GM12865 (cell line): ENCODE measurements around the gene ANGEL2.
"Not testable (repeated sequence)": the region's sequence is repeated elsewhere in the genome, so short reads cannot be mapped to it uniquely, and the experiment has no call there.

Experiments
- DNase-seq: peaks from one replicate; pipeline ENCODE4 v3.0.0; 2010; ENCODE audit warnings: low read depth
- H3K4me3 ChIP-seq: 2 replicates; pipeline ENCODE4 v1.5.1; 2011; ENCODE audit warnings: mild to moderate bottlenecking, low read depth, low read length, control low read depth
- CTCF ChIP-seq: IDR thresholded peaks from 2 replicates; pipeline ENCODE4 v1.5.1; 2011; ENCODE audit warnings: low read length, control low read depth, low read depth, inconsistent platforms; ENCODE audit not compliant: insufficient read depth; ENCODE audit errors: missing control alignments

The ANGEL2 gene

GRCh38 chr1:213017447-213018273, 2.0 kb upstream of the ANGEL2 start:
- no peak for DNase-seq
- TF ChIP-seq CTCF = no peak
- no peak overlapping the region for H3K4me3 ChIP-seq

DNA sequence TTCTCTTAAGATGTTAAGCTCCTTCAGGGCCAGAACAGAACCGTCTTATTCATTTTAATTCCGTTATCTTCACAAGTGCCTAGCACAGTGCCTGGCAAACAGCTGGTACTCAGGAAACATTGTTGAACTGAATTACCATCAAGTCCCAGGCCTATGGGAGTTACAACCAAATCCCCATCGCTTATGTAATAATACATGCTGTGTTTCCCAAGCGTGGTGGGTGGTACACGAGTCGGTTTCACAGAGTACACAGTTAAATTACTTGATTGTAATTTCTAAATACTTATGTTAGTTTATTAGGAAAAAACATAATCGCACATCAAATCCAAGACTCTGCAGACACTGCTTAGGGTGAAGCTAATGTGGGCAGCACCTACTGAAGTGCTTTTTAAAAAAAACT, 1.0 kb downstream of the ANGEL2 start:
- peak overlapping the region; percentile 95 for H3K4me3 ChIP-seq
- DNase-seq = peak; percentile 12
- TF ChIP-seq CTCF = no peak

GRCh38 chr1:213008564-213008963, 7.1 kb downstream of the ANGEL2 start:
- peak; percentile 34 for DNase-seq
- no peak for TF ChIP-seq CTCF
- no peak overlapping the region for H3K4me3 ChIP-seq

DNA sequence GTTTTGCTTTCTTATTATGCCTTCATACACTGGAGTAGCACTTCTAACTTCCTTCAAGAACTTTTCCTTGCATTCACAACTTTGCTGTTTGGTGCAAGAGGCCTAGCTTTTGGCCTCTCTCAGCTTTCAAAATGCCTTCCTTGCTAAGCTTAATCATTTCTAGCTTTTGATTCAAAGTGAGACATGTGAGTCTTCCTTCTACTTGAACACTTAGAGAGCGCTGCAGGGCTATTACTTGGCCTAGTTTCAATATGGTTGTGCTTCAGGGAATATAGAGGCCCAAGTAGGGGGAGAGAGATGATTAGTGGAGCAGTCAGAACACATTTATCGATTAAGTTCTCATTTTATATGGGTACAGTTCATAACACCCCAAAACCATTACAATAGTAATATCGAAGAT, 12.4 kb downstream of the ANGEL2 start:
- H3K4me3 ChIP-seq = no peak overlapping the region
- no peak for TF ChIP-seq CTCF
- peak; percentile 45 for DNase-seq

GRCh38 chr1:212994926-212995325, 20.7 kb downstream of the ANGEL2 start:
- no peak for DNase-seq
- H3K4me3 ChIP-seq = no peak overlapping the region
- TF ChIP-seq CTCF = no peak

- not testable (repeated sequence) for DNase-seq, H3K4me3 ChIP-seq
Observed at GRCh38 chr1:212993960-212994359, 21.7 kb downstream of the ANGEL2 start.

DNA sequence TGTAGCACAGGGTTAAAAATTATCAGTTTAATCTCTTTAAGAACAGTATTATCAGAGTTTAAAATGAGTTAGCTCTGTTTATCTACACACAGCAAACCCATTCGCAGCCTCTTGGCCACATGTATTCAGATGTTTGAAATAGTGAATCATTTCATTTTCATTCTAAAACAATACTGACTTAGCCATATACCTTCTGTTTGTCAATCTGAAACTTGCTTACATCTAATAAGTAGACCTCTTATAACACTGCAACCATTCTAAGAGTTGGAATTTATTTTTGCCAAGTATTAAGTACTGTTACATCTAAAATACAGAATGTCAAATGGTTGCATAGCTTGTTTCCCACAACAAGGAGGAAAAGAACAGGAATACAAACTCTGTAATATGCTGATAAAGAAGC, 25.4 kb downstream of the ANGEL2 start:
- DNase-seq = no peak
- H3K4me3 ChIP-seq = no peak overlapping the region
- TF ChIP-seq CTCF = no peak
